Measurements from ENCODE around the gene WDPCP. TPM values are rescaled to one million over a fixed set of nuclear protein-coding genes. Genes with fewer than 3 reads are reported as not detected.

WDPCP gene
- total and polyA plus RNA-seq, 2 experiments from 2014 or later, result 8.8 to 20.4 TPM

DNA sequence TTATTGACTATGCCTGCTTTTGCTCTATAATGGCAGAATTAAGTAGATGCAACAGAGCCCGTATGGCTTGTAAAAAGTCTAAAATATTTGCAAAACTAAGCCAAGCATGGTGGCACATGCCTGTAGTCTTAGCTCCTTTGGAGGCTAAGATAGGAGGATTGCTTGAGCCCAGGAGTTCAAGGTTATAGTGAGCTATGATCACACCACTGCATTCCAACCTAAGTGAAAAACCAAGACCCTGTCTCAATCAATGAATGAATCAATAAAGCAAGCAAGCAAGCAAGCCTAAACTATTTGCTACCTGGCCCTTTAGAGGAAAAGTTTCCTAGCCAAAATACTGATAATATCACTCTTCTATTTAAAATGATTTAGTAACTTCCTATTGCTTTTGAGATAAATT, 277.7 kb downstream of the WDPCP start:
- Mint-ChIP-seq H3K27me3 (ENCODE audit: insufficient read depth, low read depth, poor library complexity) (no peaks in the 10 kb centered on the region), H3K36me3 (ENCODE audit: low read depth) (peaks cover 43% of the 10 kb centered on the region), H3K4me1 (no peaks in the 10 kb centered on the region), H3K27ac (no peak overlapping the region), H3K9me3 (peaks cover 30% of the 10 kb centered on the region), H3K4me3 (no peak overlapping the region)
- Histone ChIP-seq H3K27ac (ENCODE audit: low read depth) (no peak overlapping the region), H2AFZ (no peak overlapping the region), H3K36me3 (ENCODE audit: insufficient read depth) (peaks cover 4% of the 10 kb centered on the region), H3F3A (replicated peaks; ENCODE audit: low read depth) (no peaks in the 10 kb centered on the region), H3K4me1 (ENCODE audit: insufficient read depth) (no peaks in the 10 kb centered on the region), H3K4me2 (no peak overlapping the region), H3K79me2 (replicated peaks; ENCODE audit: insufficient read depth) (no peaks in the 10 kb centered on the region), H3K4me3 (no peak overlapping the region), H3K9me2 (ENCODE audit: insufficient read depth) (no peaks in the 10 kb centered on the region), H3K27me3 (ENCODE audit: insufficient read depth) (no peaks in the 10 kb centered on the region), H4K20me1 (replicated peaks; ENCODE audit: insufficient read depth) (no peaks in the 10 kb centered on the region)
- DNase-seq (ENCODE audit: low spot score) (no peak), ATAC-seq (no peak)
- TF ChIP-seq EZH2phosphoT487 (IDR thresholded peaks at IDR 0.05; ENCODE audit: unreplicated experiment), result no peak
- TF ChIP-seq, protein P1, sequence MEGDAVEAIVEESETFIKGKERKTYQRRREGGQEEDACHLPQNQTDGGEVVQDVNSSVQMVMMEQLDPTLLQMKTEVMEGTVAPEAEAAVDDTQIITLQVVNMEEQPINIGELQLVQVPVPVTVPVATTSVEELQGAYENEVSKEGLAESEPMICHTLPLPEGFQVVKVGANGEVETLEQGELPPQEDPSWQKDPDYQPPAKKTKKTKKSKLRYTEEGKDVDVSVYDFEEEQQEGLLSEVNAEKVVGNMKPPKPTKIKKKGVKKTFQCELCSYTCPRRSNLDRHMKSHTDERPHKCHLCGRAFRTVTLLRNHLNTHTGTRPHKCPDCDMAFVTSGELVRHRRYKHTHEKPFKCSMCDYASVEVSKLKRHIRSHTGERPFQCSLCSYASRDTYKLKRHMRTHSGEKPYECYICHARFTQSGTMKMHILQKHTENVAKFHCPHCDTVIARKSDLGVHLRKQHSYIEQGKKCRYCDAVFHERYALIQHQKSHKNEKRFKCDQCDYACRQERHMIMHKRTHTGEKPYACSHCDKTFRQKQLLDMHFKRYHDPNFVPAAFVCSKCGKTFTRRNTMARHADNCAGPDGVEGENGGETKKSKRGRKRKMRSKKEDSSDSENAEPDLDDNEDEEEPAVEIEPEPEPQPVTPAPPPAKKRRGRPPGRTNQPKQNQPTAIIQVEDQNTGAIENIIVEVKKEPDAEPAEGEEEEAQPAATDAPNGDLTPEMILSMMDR (conservative IDR thresholded peaks at IDR 0.05; ENCODE audit: low read depth in 2 of 2), result no peak
- no peak for TF ChIP-seq CREB1 (CRISPR knock-in tag; IDR thresholded peaks at IDR 0.05; ENCODE audit: low read depth)
- TF ChIP-seq ZNF331 (CRISPR knock-in tag; IDR thresholded peaks at IDR 0.05; ENCODE audit: low read depth), result no peak

DNA sequence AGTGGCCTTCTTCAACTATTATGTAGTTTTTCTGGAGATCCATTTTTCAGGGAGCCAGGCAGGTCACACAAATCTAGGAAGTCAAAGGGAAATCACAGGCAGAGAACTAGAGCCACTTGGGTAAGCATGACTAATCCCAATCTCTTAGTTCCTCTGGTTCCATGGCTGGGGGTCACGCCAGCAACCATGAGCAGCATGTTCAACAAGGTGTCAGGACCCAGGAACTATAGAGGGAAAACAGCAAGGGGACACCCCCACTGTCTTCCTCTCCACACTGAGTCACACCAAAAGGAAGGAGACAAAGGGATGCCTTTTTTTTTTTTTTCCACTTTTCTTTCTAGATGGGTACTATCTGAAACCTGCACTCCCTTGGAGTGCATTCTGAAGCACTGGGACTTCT, 286.8 kb downstream of the WDPCP start:
- H3K36me3 ChIP-seq (ENCODE audit: insufficient read depth), result peaks cover 37% of the 10 kb centered on the region
- H3K4me1 Mint-ChIP-seq, result no peaks in the 10 kb centered on the region; the same call in 2 of the 3 replicates
- no peaks in the 10 kb centered on the region for H3K4me1 ChIP-seq (ENCODE audit: insufficient read depth)
- H3K27me3 ChIP-seq (ENCODE audit: insufficient read depth), result no peaks in the 10 kb centered on the region
- no peak overlapping the region for H3K4me3 Mint-ChIP-seq
- no peak for ATAC-seq
- no peak overlapping the region for H3K27ac Mint-ChIP-seq
- H3K36me3 Mint-ChIP-seq (ENCODE audit: low read depth), result peaks cover 78% of the 10 kb centered on the region
- peaks cover 14% of the 10 kb centered on the region; the same call in 1 of the 2 replicates for H3K9me2 ChIP-seq (ENCODE audit: insufficient read depth)
- H3K79me2 ChIP-seq (replicated peaks; ENCODE audit: insufficient read depth), result no peaks in the 10 kb centered on the region
- DNase-seq (ENCODE audit: low spot score), result peak; percentile 14
- H3K27me3 Mint-ChIP-seq (ENCODE audit: insufficient read depth, low read depth, poor library complexity), result peaks cover 9% of the 10 kb centered on the region
- H4K20me1 ChIP-seq (replicated peaks; ENCODE audit: insufficient read depth), result no peaks in the 10 kb centered on the region
- no peak overlapping the region for H2AFZ ChIP-seq
- peaks cover 66% of the 10 kb centered on the region for H3K9me3 Mint-ChIP-seq
- no peak overlapping the region for H3K4me2 ChIP-seq
- H3K4me3 ChIP-seq, result no peak overlapping the region
- H3F3A ChIP-seq (replicated peaks; ENCODE audit: low read depth), result no peaks in the 10 kb centered on the region
- TF ChIP-seq, protein P2, sequence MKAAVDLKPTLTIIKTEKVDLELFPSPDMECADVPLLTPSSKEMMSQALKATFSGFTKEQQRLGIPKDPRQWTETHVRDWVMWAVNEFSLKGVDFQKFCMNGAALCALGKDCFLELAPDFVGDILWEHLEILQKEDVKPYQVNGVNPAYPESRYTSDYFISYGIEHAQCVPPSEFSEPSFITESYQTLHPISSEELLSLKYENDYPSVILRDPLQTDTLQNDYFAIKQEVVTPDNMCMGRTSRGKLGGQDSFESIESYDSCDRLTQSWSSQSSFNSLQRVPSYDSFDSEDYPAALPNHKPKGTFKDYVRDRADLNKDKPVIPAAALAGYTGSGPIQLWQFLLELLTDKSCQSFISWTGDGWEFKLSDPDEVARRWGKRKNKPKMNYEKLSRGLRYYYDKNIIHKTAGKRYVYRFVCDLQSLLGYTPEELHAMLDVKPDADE (IDR thresholded peaks at IDR 0.05), result no peak
- TF ChIP-seq, protein P3, sequence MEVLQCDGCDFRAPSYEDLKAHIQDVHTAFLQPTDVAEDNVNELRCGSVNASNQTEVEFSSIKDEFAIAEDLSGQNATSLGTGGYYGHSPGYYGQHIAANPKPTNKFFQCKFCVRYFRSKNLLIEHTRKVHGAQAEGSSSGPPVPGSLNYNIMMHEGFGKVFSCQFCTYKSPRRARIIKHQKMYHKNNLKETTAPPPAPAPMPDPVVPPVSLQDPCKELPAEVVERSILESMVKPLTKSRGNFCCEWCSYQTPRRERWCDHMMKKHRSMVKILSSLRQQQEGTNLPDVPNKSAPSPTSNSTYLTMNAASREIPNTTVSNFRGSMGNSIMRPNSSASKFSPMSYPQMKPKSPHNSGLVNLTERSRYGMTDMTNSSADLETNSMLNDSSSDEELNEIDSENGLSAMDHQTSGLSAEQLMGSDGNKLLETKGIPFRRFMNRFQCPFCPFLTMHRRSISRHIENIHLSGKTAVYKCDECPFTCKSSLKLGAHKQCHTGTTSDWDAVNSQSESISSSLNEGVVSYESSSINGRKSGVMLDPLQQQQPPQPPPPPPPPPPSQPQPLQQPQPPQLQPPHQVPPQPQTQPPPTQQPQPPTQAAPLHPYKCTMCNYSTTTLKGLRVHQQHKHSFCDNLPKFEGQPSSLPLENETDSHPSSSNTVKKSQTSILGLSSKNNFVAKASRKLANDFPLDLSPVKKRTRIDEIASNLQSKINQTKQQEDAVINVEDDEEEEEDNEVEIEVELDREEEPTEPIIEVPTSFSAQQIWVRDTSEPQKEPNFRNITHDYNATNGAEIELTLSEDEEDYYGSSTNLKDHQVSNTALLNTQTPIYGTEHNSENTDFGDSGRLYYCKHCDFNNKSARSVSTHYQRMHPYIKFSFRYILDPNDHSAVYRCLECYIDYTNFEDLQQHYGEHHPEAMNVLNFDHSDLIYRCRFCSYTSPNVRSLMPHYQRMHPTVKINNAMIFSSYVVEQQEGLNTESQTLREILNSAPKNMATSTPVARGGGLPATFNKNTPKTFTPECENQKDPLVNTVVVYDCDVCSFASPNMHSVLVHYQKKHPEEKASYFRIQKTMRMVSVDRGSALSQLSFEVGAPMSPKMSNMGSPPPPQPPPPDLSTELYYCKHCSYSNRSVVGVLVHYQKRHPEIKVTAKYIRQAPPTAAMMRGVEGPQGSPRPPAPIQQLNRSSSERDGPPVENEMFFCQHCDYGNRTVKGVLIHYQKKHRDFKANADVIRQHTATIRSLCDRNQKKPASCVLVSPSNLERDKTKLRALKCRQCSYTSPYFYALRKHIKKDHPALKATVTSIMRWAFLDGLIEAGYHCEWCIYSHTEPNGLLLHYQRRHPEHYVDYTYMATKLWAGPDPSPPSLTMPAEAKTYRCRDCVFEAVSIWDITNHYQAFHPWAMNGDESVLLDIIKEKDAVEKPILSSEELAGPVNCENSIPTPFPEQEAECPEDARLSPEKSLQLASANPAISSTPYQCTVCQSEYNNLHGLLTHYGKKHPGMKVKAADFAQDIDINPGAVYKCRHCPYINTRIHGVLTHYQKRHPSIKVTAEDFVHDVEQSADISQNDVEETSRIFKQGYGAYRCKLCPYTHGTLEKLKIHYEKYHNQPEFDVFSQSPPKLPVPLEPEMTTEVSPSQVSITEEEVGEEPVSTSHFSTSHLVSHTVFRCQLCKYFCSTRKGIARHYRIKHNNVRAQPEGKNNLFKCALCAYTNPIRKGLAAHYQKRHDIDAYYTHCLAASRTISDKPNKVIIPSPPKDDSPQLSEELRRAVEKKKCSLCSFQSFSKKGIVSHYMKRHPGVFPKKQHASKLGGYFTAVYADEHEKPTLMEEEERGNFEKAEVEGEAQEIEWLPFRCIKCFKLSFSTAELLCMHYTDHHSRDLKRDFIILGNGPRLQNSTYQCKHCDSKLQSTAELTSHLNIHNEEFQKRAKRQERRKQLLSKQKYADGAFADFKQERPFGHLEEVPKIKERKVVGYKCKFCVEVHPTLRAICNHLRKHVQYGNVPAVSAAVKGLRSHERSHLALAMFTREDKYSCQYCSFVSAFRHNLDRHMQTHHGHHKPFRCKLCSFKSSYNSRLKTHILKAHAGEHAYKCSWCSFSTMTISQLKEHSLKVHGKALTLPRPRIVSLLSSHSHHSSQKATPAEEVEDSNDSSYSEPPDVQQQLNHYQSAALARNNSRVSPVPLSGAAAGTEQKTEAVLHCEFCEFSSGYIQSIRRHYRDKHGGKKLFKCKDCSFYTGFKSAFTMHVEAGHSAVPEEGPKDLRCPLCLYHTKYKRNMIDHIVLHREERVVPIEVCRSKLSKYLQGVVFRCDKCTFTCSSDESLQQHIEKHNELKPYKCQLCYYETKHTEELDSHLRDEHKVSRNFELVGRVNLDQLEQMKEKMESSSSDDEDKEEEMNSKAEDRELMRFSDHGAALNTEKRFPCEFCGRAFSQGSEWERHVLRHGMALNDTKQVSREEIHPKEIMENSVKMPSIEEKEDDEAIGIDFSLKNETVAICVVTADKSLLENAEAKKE (CRISPR knock-in tag; IDR thresholded peaks at IDR 0.05), result no peak
- TF ChIP-seq EZH2 (IDR thresholded peaks at IDR 0.05; ENCODE audit: low read depth, unreplicated experiment) (no peak), JUNB (IDR thresholded peaks at IDR 0.05; ENCODE audit: unreplicated experiment) (no peak), ZNF114 (CRISPR knock-in tag; IDR thresholded peaks at IDR 0.05) (no peak), ZNF331 (CRISPR knock-in tag; IDR thresholded peaks at IDR 0.05; ENCODE audit: low read depth) (no peak), EZH2phosphoT487 (IDR thresholded peaks at IDR 0.05; ENCODE audit: unreplicated experiment) (no peak), CREB1 (CRISPR knock-in tag; IDR thresholded peaks at IDR 0.05; ENCODE audit: low read depth) (no peak)
- TF ChIP-seq, protein P1 (conservative IDR thresholded peaks at IDR 0.05; ENCODE audit: low read depth in 2 of 2), result no peak
- no peak overlapping the region for H3K27ac ChIP-seq (ENCODE audit: low read depth)
